ENCODE measurements around the gene PPP1R12A. TPM values are rescaled to one million over a fixed set of nuclear protein-coding genes. Genes with fewer than 3 reads are reported as not detected.
A peak's percentile ranks its signal among the peaks of the same experiment; 100 is the strongest.

Gene PPP1R12A
- total and polyA plus RNA-seq, 9 of the 15 experiments (the other 6 are each of a cell fraction or from before 2014, with no cell fraction given): 26.4 to 119 (median 53.3) TPM

DNA sequence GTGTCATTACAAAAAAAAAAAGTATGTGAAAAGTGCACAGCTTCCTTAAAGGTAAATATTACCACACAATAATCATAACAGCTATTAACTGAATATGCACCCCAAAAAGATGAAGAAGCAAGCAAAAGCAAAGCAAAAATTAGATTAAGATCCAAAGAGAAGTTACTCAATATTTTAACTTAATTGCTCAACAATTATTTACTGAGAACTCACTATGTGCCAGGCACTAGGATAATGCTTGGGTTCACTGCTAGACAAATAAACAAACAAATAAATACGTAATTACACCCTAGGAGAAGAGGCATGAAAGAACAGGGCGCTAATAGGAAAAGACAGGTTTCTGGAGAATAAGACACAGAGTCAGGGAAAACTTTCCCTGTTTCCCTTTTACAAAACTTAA is 33.4 kb downstream of the PPP1R12A start:
- H3K4me3 ChIP-seq: no peak overlapping the region
- intact Hi-C loops (cut with micrococcal nuclease) (no loop called here), in situ Hi-C loops (cut with MboI) (no loop called here)
- H3K27ac ChIP-seq (ENCODE audit: extremely low read depth, low read depth, low read length): no peak overlapping the region
- ChIA-PET CTCF (ENCODE audit: low intra/inter-chr PET ratio) (no interaction called here), POLR2A (interaction anchor here (0.7 to 1.2 kb wide), 2 partner anchors 20 to 184 kb away, joined by 3 to 4 read pairs; no protein-coding TSS in a partner anchor)
- TF ChIP-seq, protein P1, sequence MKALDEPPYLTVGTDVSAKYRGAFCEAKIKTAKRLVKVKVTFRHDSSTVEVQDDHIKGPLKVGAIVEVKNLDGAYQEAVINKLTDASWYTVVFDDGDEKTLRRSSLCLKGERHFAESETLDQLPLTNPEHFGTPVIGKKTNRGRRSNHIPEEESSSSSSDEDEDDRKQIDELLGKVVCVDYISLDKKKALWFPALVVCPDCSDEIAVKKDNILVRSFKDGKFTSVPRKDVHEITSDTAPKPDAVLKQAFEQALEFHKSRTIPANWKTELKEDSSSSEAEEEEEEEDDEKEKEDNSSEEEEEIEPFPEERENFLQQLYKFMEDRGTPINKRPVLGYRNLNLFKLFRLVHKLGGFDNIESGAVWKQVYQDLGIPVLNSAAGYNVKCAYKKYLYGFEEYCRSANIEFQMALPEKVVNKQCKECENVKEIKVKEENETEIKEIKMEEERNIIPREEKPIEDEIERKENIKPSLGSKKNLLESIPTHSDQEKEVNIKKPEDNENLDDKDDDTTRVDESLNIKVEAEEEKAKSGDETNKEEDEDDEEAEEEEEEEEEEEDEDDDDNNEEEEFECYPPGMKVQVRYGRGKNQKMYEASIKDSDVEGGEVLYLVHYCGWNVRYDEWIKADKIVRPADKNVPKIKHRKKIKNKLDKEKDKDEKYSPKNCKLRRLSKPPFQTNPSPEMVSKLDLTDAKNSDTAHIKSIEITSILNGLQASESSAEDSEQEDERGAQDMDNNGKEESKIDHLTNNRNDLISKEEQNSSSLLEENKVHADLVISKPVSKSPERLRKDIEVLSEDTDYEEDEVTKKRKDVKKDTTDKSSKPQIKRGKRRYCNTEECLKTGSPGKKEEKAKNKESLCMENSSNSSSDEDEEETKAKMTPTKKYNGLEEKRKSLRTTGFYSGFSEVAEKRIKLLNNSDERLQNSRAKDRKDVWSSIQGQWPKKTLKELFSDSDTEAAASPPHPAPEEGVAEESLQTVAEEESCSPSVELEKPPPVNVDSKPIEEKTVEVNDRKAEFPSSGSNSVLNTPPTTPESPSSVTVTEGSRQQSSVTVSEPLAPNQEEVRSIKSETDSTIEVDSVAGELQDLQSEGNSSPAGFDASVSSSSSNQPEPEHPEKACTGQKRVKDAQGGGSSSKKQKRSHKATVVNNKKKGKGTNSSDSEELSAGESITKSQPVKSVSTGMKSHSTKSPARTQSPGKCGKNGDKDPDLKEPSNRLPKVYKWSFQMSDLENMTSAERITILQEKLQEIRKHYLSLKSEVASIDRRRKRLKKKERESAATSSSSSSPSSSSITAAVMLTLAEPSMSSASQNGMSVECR (CRISPR knock-in tag; IDR thresholded peaks at IDR 0.05): no peak
- TF ChIP-seq RBM34 (IDR thresholded peaks at IDR 0.05; ENCODE audit: borderline replicate concordance, insufficient read depth, low read length) (no peak), SREBF2 (CRISPR knock-in tag; IDR thresholded peaks at IDR 0.05) (no peak), CEBPG (CRISPR knock-in tag; IDR thresholded peaks at IDR 0.05) (no peak), CEBPG (tag; conservative IDR thresholded peaks at IDR 0.05 in 1 of 2, IDR thresholded peaks at IDR 0.05 in 1 of 2) (peak in 1 of 2 experiments; percentile 62; a peak in 2 of 4 replicates), CEBPB (tag; IDR thresholded peaks at IDR 0.05) (peak; percentile 68), ZBTB8A (IDR thresholded peaks at IDR 0.05; ENCODE audit: partially characterized antibody) (no peak)
- no peaks in the 10 kb centered on the region for H3K4me1 ChIP-seq (replicated peaks in 1 of 2; ENCODE audit: control insufficient read depth in 2 of 2, insufficient read depth in 2 of 2, low read length in 2 of 2)
- DNase-seq (ENCODE audit: extremely low read depth in 1 of 4, low spot score in 3 of 4): no peak
- no peak overlapping the region for H3K4me2 ChIP-seq (ENCODE audit: insufficient read depth, low read length)
- no peak overlapping the region for H2AFZ ChIP-seq (ENCODE audit: low read depth, low read length)
- no peaks in the 10 kb centered on the region for H3K9me1 ChIP-seq (ENCODE audit: control insufficient read depth, insufficient read depth, low read length)
- peaks cover 7% of the 10 kb centered on the region; the same call in 1 of the 3 replicates for H3K36me3 ChIP-seq (ENCODE audit: control insufficient read depth, insufficient read depth, low read length)
- H3K27me3 ChIP-seq (ENCODE audit: control insufficient read depth in 2 of 2, insufficient read depth in 2 of 2, low read length in 2 of 2): no peaks in the 10 kb centered on the region
- H3K9me3 ChIP-seq (replicated peaks; ENCODE audit: control insufficient read depth, insufficient read depth, low read depth, low read length): no peaks in the 10 kb centered on the region
- no TSS peak for BruUV-seq (replicated peaks)
- no peak for FAIRE-seq
- H3K9ac ChIP-seq (ENCODE audit: insufficient read depth in 1 of 2, low read depth in 2 of 2, low read length in 2 of 2): no peak overlapping the region
- peaks cover 98% of the 10 kb centered on the region for H3K79me2 ChIP-seq (ENCODE audit: control insufficient read depth, insufficient read depth, low read length)
- 86% methylated on average over 2 of the region's 2 CpGs for WGBS (ENCODE audit: insufficient coverage, low coverage, missing lambda C conversion rate)
- ATAC-seq: no peak
- peaks cover 25% of the 10 kb centered on the region for H4K20me1 ChIP-seq (replicated peaks; ENCODE audit: control insufficient read depth, insufficient read depth, low read length)

All from K562 (cell line).